ENCODE measurements around the gene EIF4B. TPM values are rescaled to one million over a fixed set of nuclear protein-coding genes. Genes with fewer than 3 reads are reported as not detected.
A peak's percentile ranks its signal among the peaks of the same experiment; 100 is the strongest.

EIF4B gene, protein sequence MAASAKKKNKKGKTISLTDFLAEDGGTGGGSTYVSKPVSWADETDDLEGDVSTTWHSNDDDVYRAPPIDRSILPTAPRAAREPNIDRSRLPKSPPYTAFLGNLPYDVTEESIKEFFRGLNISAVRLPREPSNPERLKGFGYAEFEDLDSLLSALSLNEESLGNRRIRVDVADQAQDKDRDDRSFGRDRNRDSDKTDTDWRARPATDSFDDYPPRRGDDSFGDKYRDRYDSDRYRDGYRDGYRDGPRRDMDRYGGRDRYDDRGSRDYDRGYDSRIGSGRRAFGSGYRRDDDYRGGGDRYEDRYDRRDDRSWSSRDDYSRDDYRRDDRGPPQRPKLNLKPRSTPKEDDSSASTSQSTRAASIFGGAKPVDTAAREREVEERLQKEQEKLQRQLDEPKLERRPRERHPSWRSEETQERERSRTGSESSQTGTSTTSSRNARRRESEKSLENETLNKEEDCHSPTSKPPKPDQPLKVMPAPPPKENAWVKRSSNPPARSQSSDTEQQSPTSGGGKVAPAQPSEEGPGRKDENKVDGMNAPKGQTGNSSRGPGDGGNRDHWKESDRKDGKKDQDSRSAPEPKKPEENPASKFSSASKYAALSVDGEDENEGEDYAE
- total RNA-seq (2021; fragmentation: NEBNext Ultra II Directional; extraction: Animal tissue kit (Norgen Biotek cat#: 25700)) (811 and 816 TPM in 2 replicates), polyA plus RNA-seq (2011; rRNA removed) (269 and 307 TPM in 2 replicates), polyA minus RNA-seq (2011; rRNA and poly(A)+ RNA removed) (939 and 1,134 TPM in 2 replicates)
- 530 TPM for polyA plus RNA-seq (2011; cell fraction: cytosol; rRNA removed)
- 680 TPM for polyA plus RNA-seq (2011; cell fraction: nucleus; rRNA removed)
- 514 to 624 TPM (median 554 TPM) in 4 replicates for polyA plus RNA-seq (2012, experiment 1 of 2)
- polyA plus RNA-seq (2012, experiment 2 of 2) = 45.7 TPM
- 453 TPM for polyA plus RNA-seq (2013, experiment 1 of 2)
- polyA plus RNA-seq (2013, experiment 2 of 2) = 431 TPM
- 559 TPM for polyA minus RNA-seq (2011; cell fraction: cytosol; rRNA and poly(A)+ RNA removed)
- polyA minus RNA-seq (2011; cell fraction: nucleus; rRNA and poly(A)+ RNA removed) = 516 TPM
- long read RNA-seq, experiment 1, full-length matches to known transcripts = 12 of 374 reads
- long read RNA-seq, experiment 1, partial matches to known transcripts = 353 of 374 reads
- long read RNA-seq, experiment 1, other reads (novel, unspliced or antisense) = 9 of 374 reads
- long read RNA-seq, experiment 2, full-length matches to known transcripts = 185 of 622 reads
- long read RNA-seq, experiment 2, partial matches to known transcripts = 330 of 622 reads
- long read RNA-seq, experiment 2, other reads (novel, unspliced or antisense) = 107 of 622 reads

DNA sequence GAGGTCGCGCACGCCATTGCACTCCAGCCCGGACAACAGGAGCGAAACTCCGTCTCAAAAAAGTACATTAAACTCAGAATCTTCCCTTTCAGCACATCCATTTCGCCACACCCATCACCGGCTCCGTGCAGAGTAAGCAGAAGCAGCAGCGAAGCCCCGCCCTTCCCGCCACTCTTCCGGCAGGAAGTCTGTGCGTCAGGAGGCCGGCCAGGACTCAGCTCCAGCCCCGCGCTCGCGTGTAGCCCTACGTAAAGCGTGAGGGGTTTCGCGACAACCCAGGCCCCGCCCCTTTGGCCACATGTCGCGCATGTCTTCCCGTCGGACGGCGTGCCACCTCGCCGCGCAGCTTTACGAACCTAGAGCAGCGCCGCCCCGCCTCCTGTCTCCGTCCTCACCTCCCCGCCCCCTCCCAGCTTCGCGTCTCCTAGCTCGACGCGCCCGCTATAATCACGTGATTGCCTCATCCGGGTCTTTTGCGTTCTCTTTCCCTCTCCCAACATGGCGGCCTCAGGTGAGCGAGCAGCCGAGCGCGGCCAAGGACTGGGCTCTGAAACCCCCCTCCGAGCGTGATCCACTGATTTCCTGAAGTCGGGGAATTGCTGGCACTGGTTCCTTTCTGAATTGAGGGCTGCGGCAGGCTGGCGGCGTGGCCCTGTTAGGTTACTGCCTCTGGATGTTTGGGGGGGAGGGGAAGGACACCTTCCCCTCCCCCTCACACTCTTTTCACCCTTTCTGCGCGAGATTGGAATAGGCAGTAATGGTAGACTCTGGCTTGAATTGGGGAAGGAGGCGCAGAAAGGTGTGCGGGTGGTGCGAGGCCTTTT lies at the start of gene EIF4B:
Gene EIF4B (plus strand): TSS at position 471 of the 824 bp plus-strand sequence. CDS start 28 bp downstream, at position 499.
- peak within 1 kb of the TSS; percentile 92 for H4K5ac ChIP-seq (ENCODE audit: insufficient read length, low read depth, low read length)
- peak within 1 kb of the TSS; percentile 100 for H2BK5ac ChIP-seq (ENCODE audit: low read depth, low read length)
- H3K79me2 ChIP-seq (ENCODE audit: control insufficient read depth in 1 of 2, insufficient read depth in 2 of 2, low read length in 2 of 2) = peaks cover 41 to 51% of the 10 kb centered on the region in 2 experiments
- peaks cover 10% of the 10 kb centered on the region; the same call in 1 of the 2 replicates for H3K23me2 ChIP-seq (ENCODE audit: low read depth, low read length)
- peak within 1 kb of the TSS; percentile 94 to 100 (median 98) for H3K9ac ChIP-seq (replicated peaks in 1 of 4; ENCODE audit: extremely low read depth in 1 of 4, low read depth in 3 of 4, low read length in 3 of 4)
- CTCF ChIA-PET (ENCODE audit: partially characterized antibody) = interaction anchor here (0.7 to 1.5 kb wide), 5 partner anchors 9 to 206 kb away, joined by 3 to 6 read pairs (median 3); no protein-coding TSS in a partner anchor
- H2BK15ac ChIP-seq (ENCODE audit: low read length) = peak within 1 kb of the TSS; percentile 99
- peak within 1 kb of the TSS; percentile 71 to 79 for H3K4me2 ChIP-seq (ENCODE audit: insufficient read depth in 1 of 2, low read depth in 2 of 2, low read length in 2 of 2)
- no peak within 1 kb of the TSS for H2AFZ ChIP-seq (ENCODE audit: low read length)
- peak within 1 kb of the TSS; percentile 100 for H4K91ac ChIP-seq (replicated peaks; ENCODE audit: insufficient read length, low read length)
- peak within 1 kb of the TSS; percentile 100 for H3K18ac ChIP-seq (ENCODE audit: extremely low read depth, low read length)
- no peak within 1 kb of the TSS for H2BK20ac ChIP-seq (ENCODE audit: low read length)
- H3K4ac ChIP-seq (replicated peaks; ENCODE audit: insufficient read length, low read depth, low read length) = peak within 1 kb of the TSS; percentile 100
- H4K8ac ChIP-seq (ENCODE audit: extremely low read depth, insufficient read depth, low read length) = peak within 1 kb of the TSS; percentile 99
- peak within 1 kb of the TSS; percentile 73 to 93 (median 88) for H3K4me3 ChIP-seq (ENCODE audit: extremely low read depth in 1 of 4, insufficient read depth in 2 of 4, low read depth in 3 of 4, low read length in 4 of 4)
- WGBS, 2 experiments (ENCODE audit: extremely low coverage in 1 of 2, insufficient coverage in 1 of 2, insufficient read length in 1 of 2, insufficient replicate concordance in 2 of 2, low coverage in 1 of 2, low lambda C conversion rate in 2 of 2, missing lambda C conversion rate in 1 of 2) = 2% methylated on average over 61 of the region's 64 CpGs; no CpG with 5 or more reads in 1 of the 2 experiments
- DNase-seq (ENCODE audit: low read depth in 1 of 2, low spot score in 2 of 2) (peak; percentile 97 to 100), FAIRE-seq (no peak)
- no peak within 1 kb of the TSS for H3K23ac ChIP-seq (ENCODE audit: insufficient read length)
- peak within 1 kb of the TSS; percentile 99 for H2AK5ac ChIP-seq (ENCODE audit: low read depth, low read length)
- peaks cover 0 to 25% (median 1%) of the 10 kb centered on the region in 4 experiments; a peak in 3 of 8 replicates for H3K36me3 ChIP-seq (ENCODE audit: control insufficient read depth in 2 of 4, insufficient read depth in 4 of 4, low read length in 3 of 4)
- H3K56ac ChIP-seq (replicated peaks; ENCODE audit: insufficient read length, low read depth, low read length) = peak within 1 kb of the TSS; percentile 90
- H3K27ac ChIP-seq (ENCODE audit: low read depth, low read length) = peak within 1 kb of the TSS; percentile 98
- peak within 1 kb of the TSS; percentile 2 for H3K14ac ChIP-seq (ENCODE audit: insufficient read length)
- POLR2A ChIA-PET (ENCODE audit: partially characterized antibody) = interaction anchor here (0.6 to 15.4 kb wide), 40 partner anchors 11 to 984 kb away, joined by 3 to 711 read pairs (median 4); partner anchors contain the start of genes CSAD, IGFBP6, KRT18 and KRT8
- peaks cover 8 to 14% of the 10 kb centered on the region in 2 experiments for H4K20me1 ChIP-seq (replicated peaks in 1 of 2; ENCODE audit: control insufficient read depth in 1 of 2, insufficient read depth in 2 of 2, low read length in 2 of 2)
- H3K4me1 ChIP-seq (replicated peaks in 1 of 4; ENCODE audit: control insufficient read depth in 3 of 4, insufficient read depth in 4 of 4, low read length in 3 of 4) = peaks cover 0 to 12% (median 6%) of the 10 kb centered on the region in 4 experiments; a peak in 4 of 7 replicates
- H2BK120ac ChIP-seq (replicated peaks; ENCODE audit: low read depth, low read length) = peak within 1 kb of the TSS; percentile 96
- no peaks in the 10 kb centered on the region for H3K9me3 ChIP-seq (ENCODE audit: insufficient read depth in 2 of 2, low read depth in 1 of 2, low read length in 1 of 2)
- no peaks in the 10 kb centered on the region for H3K79me1 ChIP-seq (ENCODE audit: low read depth, low read length)
- H3K27me3 ChIP-seq (replicated peaks in 1 of 4; ENCODE audit: control insufficient read depth in 3 of 4, extremely low read depth in 1 of 4, insufficient read depth in 3 of 4, low read length in 3 of 4) = no peaks in the 10 kb centered on the region
- peak within 1 kb of the TSS; percentile 98; the same call in 1 of the 2 replicates for H2BK12ac ChIP-seq (ENCODE audit: low read depth, low read length)
- TF ChIP-seq TBP (IDR thresholded peaks at IDR 0.05; ENCODE audit: low read depth, low read length) (peak; percentile 90), RFX5 (IDR thresholded peaks at IDR 0.05; ENCODE audit: borderline replicate concordance, low read depth, low read length) (no peak), JUND (IDR thresholded peaks at IDR 0.05; ENCODE audit: low read length) (no peak), SIX5 (IDR thresholded peaks at IDR 0.05; ENCODE audit: low read depth, low read length) (no peak), NANOG (IDR thresholded peaks at IDR 0.05; ENCODE audit: insufficient read depth, low read depth, low read length, poor library complexity, severe bottlenecking) (no peak)
